HT1080 (cell line): Measurements from ENCODE around the gene E4F1. TPM values are rescaled to one million over a fixed set of nuclear protein-coding genes. Genes with fewer than 3 reads are reported as not detected.
"Not testable (repeated sequence)": the region's sequence is repeated elsewhere in the genome, so short reads cannot be mapped to it uniquely, and the experiment has no call there.

ENCODE experiments used
- DNase-seq: peaks from one replicate; pipeline ENCODE4 v3.0.0-alpha.2; 2015; ENCODE audit warnings: low read depth
- total RNA-seq: library from RNA; depleted of rRNA; stranded (reverse); fragments of >200 nt; shearing (Covaris generic); gene quantifications from 2 replicates; pipeline ENCODE4 v1.2.3, GENCODE V29; 2014

The E4F1 gene
- total RNA-seq, 1 experiment from 2014 or later = 37.4 TPM

- DNase-seq = no peak
Measured at GRCh38 chr16:2229632-2230250, 6.3 kb downstream of the E4F1 start.

- DNase-seq = no peak
Measured at GRCh38 chr16:2230376-2230775, 7.0 kb downstream of the E4F1 start.

GRCh38 chr16:2231016-2231931 is 7.9 kb downstream of the E4F1 start:
- no peak for DNase-seq

- DNase-seq = no peak
Measured at GRCh38 chr16:2232094-2232990, 9.0 kb downstream of the E4F1 start.

- no peak for DNase-seq
Measured at GRCh38 chr16:2233046-2233775, 9.8 kb downstream of the E4F1 start.

- no peak for DNase-seq
Measured at GRCh38 chr16:2233872-2234812, 10.8 kb downstream of the E4F1 start.

- DNase-seq = no peak
Measured at GRCh38 chr16:2234813-2235170, 11.4 kb downstream of the E4F1 start.

GRCh38 chr16:2235234-2235651 is 11.9 kb downstream of the E4F1 start:
- no peak for DNase-seq

GRCh38 chr16:2235695-2236336 is 12.4 kb downstream of the E4F1 start:
- DNase-seq = no peak

- DNase-seq = no peak
Measured at GRCh38 chr16:2236337-2237101, 13.1 kb downstream of the E4F1 start, which contains the start of gene DNASE1L2. TSS of gene DNASE1L2 (plus strand) at chr16:2236444. CDS start at chr16:2236817, 373 bp downstream.

- DNase-seq = no peak
Measured at GRCh38 chr16:2237102-2237482, 13.7 kb downstream of the E4F1 start.

- DNase-seq = no peak
Measured at GRCh38 chr16:2237493-2238149, 14.2 kb downstream of the E4F1 start.

- no peak for DNase-seq
Measured at GRCh38 chr16:2238150-2238837, 14.9 kb downstream of the E4F1 start.

GRCh38 chr16:2238838-2239675 is 15.7 kb downstream of the E4F1 start:
- no peak for DNase-seq

GRCh38 chr16:2240331-2240730 is 16.9 kb downstream of the E4F1 start:
- DNase-seq = not testable (repeated sequence)

- no peak for DNase-seq
Measured at GRCh38 chr16:2242598-2242997, 19.2 kb downstream of the E4F1 start.
